ENCODE data around the gene EPAS1. TPM values are rescaled to one million over a fixed set of nuclear protein-coding genes. Genes with fewer than 3 reads are reported as not detected.

Gene EPAS1
- total and polyA plus RNA-seq, 9 of the 15 experiments (the other 6 are each of a cell fraction or from before 2014, with no cell fraction given): 0.25 to 11.2 (median 4.1) TPM

DNA sequence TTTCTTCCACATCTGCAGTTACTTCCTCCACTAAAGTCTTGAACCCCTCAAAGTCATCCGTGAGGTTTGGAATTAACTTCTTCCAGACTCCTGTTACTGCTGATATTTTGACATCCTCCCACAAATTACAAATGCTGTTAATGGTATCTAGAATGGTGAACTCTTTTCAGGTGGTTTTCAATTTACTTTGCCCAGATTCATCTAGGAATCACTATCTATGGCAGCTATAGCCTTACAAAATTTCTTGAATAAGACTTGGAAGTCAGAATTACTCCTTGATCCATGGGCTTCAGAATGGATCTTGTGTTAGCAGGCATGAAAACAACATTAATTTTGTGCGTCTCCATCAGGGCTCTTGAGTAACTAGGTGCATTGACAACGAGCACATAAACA lies 19.9 kb downstream of the EPAS1 start (continued):
- TF ChIP-seq NR2C1 (IDR thresholded peaks at IDR 0.05): 0 out of 2 replicates have a peak, but pooled peaks have one; percentile 2
- no peak for TF ChIP-seq NR2C1 (tag; IDR thresholded peaks at IDR 0.05)

DNA sequence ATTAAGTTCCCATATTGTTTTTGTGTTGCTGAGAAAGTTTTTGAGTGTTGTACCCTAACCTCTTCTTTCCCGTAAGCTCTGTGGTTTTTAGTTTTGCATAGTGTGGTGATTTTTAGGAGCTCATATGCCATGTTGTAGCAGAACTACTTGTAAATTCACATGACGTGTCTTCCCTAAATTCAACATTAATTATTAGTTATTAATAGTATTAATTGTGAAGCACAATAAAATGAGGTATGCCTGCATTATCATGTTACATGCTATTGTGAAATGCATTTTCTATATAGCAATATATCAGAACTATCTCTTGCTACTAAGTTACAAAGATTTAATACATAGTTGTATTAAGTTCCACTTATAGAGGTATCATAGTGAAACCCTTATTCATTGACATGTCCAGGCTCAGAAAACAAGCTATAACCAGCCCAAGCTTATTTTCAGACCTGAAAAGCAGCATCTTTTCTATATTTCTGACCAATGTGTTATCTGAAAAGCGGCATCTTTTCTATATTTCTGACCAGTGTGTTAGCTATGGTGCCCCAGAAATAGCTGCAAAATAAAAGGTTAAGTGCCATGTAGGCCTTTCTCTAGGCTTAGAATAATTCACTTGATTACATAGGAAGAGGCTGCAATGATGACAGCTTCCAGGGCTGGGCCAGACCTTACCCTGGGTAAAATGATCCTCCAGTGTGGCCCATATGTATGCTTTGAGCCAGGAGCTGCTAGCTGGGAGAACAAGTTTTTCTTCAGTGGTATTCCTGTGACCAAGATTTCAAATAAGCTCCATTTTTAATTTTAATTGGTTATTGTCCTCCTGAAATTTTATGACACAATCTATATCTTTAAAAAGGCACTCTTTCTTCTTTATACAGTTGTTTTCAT lies 21.6 kb downstream of the EPAS1 start:
- ChIA-PET POLR2A (interaction anchor here (0.7 to 1.6 kb wide), 5 partner anchors 9 to 147 kb away, joined by 3 to 5 read pairs (median 5); no protein-coding TSS in a partner anchor), CTCF (ENCODE audit: low intra/inter-chr PET ratio) (no interaction called here)
- Histone ChIP-seq H4K20me1 (replicated peaks; ENCODE audit: control insufficient read depth, insufficient read depth, low read length) (no peaks in the 10 kb centered on the region), H3K9ac (ENCODE audit: insufficient read depth in 1 of 2, low read depth in 2 of 2, low read length in 2 of 2) (no peak overlapping the region), H3K4me2 (ENCODE audit: insufficient read depth, low read length) (no peak overlapping the region), H3K9me3 (replicated peaks; ENCODE audit: control insufficient read depth, insufficient read depth, low read depth, low read length) (no peaks in the 10 kb centered on the region), H2AFZ (ENCODE audit: low read depth, low read length) (no peak overlapping the region), H3K9me1 (ENCODE audit: control insufficient read depth, insufficient read depth, low read length) (peaks cover 10% of the 10 kb centered on the region), H3K4me3 (no peak overlapping the region), H3K36me3 (ENCODE audit: control insufficient read depth, insufficient read depth, low read length) (no peaks in the 10 kb centered on the region), H3K79me2 (ENCODE audit: control insufficient read depth, insufficient read depth, low read length) (peaks cover 4% of the 10 kb centered on the region; the same call in 1 of the 3 replicates), H3K27me3 (ENCODE audit: control insufficient read depth in 2 of 2, insufficient read depth in 2 of 2, low read length in 2 of 2) (no peaks in the 10 kb centered on the region), H3K4me1 (replicated peaks in 1 of 2; ENCODE audit: control insufficient read depth in 2 of 2, insufficient read depth in 2 of 2, low read length in 2 of 2) (peaks cover 24 to 65% of the 10 kb centered on the region in 2 experiments), H3K27ac (ENCODE audit: extremely low read depth, low read depth, low read length) (no peak overlapping the region)
- DNase-seq (ENCODE audit: extremely low read depth in 1 of 4, low spot score in 3 of 4) (no peak), FAIRE-seq (no peak), ATAC-seq (no peak)
- no TSS peak for BruUV-seq (replicated peaks)
- intact Hi-C loops (cut with micrococcal nuclease): loop anchor here (10.0 kb wide), 1 partner anchor 116 kb away; no protein-coding TSS in a partner anchor
- TF ChIP-seq ZKSCAN8 (CRISPR knock-in tag; IDR thresholded peaks at IDR 0.05) (0 out of 2 replicates have a peak, but pooled peaks have one; percentile 8), CEBPG (CRISPR knock-in tag; IDR thresholded peaks at IDR 0.05) (no peak), CEBPG (tag; conservative IDR thresholded peaks at IDR 0.05 in 1 of 2, IDR thresholded peaks at IDR 0.05 in 1 of 2) (0 out of 4 replicates have a peak, but pooled peaks of 1 of the 2 experiments have one; percentile 9), C11orf30 (IDR thresholded peaks at IDR 0.05; ENCODE audit: low read depth) (no peak), POLR2A (conservative IDR thresholded peaks at IDR 0.05) (no peak), DACH1 (IDR thresholded peaks at IDR 0.05; ENCODE audit: partially characterized antibody) (peak; percentile 92), MTA1 (IDR thresholded peaks at IDR 0.05; ENCODE audit: borderline replicate concordance) (no peak), POLR2AphosphoS2 (IDR thresholded peaks at IDR 0.05; ENCODE audit: low read length) (no peak), PRMT5 (CRISPR knock-in tag; IDR thresholded peaks at IDR 0.05) (no peak), DIDO1 (tag; IDR thresholded peaks at IDR 0.05; ENCODE audit: low read depth) (no peak)
- in situ Hi-C loops (cut with MboI): no loop called here
- 89% methylated on average over 3 of the region's 3 CpGs for WGBS (ENCODE audit: insufficient coverage, low coverage, missing lambda C conversion rate)
